ENCODE results near the gene NFKBIA. TPM values are rescaled to one million over a fixed set of nuclear protein-coding genes. Genes with fewer than 3 reads are reported as not detected.

The NFKBIA gene
- total and polyA plus RNA-seq, 4 donors: 46.9 to 204 (median 86.3) TPM

DNA sequence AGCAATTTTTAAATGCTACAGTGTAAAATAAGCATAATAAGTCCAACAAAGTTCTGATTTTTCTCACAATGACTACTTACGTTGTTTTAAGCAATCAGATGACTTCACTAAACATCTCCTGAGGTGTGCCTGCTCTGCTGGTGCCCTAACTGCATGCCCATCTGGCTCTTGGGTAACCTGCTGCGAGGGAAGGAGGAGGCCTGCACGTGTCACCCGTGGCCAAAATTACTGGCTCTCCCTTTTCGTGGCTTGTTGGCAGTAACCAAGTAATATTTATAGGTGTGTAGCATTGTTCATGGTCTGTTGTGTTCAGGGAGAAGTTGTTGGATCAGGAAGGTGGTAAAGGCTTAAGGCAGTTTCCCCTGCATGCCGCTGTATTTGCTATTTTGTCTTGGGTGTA, 6.3 kb upstream of the NFKBIA start:
- Histone ChIP-seq H3K27me3 (ENCODE audit: control insufficient read depth in 4 of 4, insufficient read depth in 4 of 4, low read length in 3 of 4) (no peaks in the 10 kb centered on the region), H3K36me3 (ENCODE audit: control insufficient read depth in 4 of 4, insufficient read depth in 3 of 4, low read depth in 1 of 4, low read length in 3 of 4) (no peaks in the 10 kb centered on the region), H3K9ac (ENCODE audit: low read depth in 1 of 2, low read length in 2 of 2) (no peak overlapping the region), H3K27ac (ENCODE audit: low read depth in 1 of 2, low read length in 2 of 2) (no peak overlapping the region), H3K9me3 (ENCODE audit: control insufficient read depth in 4 of 4, low read length in 3 of 4) (no peaks in the 10 kb centered on the region), H3K4me3 (ENCODE audit: low read depth in 1 of 3, low read length in 3 of 3) (no peak overlapping the region), H3K4me1 (ENCODE audit: control insufficient read depth in 4 of 4, insufficient read depth in 4 of 4, low read length in 3 of 4) (peaks cover 0 to 11% (median 9%) of the 10 kb centered on the region in 4 donors)
- DNase-seq (ENCODE audit: low spot score): no peak
- 95% methylated on average over 6 of the region's 6 CpGs for WGBS
- TF ChIP-seq YY1 (IDR thresholded peaks at IDR 0.05) (no peak), FOXA2 (IDR thresholded peaks at IDR 0.05) (no peak), TAF1 (conservative IDR thresholded peaks at IDR 0.05) (no peak), RXRA (IDR thresholded peaks at IDR 0.05) (no peak), SP1 (IDR thresholded peaks at IDR 0.05) (no peak), JUND (IDR thresholded peaks at IDR 0.05) (no peak), EGR1 (IDR thresholded peaks at IDR 0.05; ENCODE audit: low read depth in 2 of 2) (no peak), HNF4G (IDR thresholded peaks at IDR 0.05) (no peak), NR2F2 (IDR thresholded peaks at IDR 0.05) (no peak), CTCF (IDR thresholded peaks at IDR 0.05; ENCODE audit: low read depth, low read length, missing input control) (no peak)
- TF ChIP-seq, protein P1, sequence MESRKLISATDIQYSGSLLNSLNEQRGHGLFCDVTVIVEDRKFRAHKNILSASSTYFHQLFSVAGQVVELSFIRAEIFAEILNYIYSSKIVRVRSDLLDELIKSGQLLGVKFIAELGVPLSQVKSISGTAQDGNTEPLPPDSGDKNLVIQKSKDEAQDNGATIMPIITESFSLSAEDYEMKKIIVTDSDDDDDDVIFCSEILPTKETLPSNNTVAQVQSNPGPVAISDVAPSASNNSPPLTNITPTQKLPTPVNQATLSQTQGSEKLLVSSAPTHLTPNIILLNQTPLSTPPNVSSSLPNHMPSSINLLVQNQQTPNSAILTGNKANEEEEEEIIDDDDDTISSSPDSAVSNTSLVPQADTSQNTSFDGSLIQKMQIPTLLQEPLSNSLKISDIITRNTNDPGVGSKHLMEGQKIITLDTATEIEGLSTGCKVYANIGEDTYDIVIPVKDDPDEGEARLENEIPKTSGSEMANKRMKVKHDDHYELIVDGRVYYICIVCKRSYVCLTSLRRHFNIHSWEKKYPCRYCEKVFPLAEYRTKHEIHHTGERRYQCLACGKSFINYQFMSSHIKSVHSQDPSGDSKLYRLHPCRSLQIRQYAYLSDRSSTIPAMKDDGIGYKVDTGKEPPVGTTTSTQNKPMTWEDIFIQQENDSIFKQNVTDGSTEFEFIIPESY (IDR thresholded peaks at IDR 0.05): no peak
- TF ChIP-seq, protein P2, sequence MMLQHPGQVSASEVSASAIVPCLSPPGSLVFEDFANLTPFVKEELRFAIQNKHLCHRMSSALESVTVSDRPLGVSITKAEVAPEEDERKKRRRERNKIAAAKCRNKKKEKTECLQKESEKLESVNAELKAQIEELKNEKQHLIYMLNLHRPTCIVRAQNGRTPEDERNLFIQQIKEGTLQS (IDR thresholded peaks at IDR 0.05): no peak
- TF ChIP-seq, protein P3, sequence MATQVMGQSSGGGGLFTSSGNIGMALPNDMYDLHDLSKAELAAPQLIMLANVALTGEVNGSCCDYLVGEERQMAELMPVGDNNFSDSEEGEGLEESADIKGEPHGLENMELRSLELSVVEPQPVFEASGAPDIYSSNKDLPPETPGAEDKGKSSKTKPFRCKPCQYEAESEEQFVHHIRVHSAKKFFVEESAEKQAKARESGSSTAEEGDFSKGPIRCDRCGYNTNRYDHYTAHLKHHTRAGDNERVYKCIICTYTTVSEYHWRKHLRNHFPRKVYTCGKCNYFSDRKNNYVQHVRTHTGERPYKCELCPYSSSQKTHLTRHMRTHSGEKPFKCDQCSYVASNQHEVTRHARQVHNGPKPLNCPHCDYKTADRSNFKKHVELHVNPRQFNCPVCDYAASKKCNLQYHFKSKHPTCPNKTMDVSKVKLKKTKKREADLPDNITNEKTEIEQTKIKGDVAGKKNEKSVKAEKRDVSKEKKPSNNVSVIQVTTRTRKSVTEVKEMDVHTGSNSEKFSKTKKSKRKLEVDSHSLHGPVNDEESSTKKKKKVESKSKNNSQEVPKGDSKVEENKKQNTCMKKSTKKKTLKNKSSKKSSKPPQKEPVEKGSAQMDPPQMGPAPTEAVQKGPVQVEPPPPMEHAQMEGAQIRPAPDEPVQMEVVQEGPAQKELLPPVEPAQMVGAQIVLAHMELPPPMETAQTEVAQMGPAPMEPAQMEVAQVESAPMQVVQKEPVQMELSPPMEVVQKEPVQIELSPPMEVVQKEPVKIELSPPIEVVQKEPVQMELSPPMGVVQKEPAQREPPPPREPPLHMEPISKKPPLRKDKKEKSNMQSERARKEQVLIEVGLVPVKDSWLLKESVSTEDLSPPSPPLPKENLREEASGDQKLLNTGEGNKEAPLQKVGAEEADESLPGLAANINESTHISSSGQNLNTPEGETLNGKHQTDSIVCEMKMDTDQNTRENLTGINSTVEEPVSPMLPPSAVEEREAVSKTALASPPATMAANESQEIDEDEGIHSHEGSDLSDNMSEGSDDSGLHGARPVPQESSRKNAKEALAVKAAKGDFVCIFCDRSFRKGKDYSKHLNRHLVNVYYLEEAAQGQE (IDR thresholded peaks at IDR 0.05): no peak

DNA sequence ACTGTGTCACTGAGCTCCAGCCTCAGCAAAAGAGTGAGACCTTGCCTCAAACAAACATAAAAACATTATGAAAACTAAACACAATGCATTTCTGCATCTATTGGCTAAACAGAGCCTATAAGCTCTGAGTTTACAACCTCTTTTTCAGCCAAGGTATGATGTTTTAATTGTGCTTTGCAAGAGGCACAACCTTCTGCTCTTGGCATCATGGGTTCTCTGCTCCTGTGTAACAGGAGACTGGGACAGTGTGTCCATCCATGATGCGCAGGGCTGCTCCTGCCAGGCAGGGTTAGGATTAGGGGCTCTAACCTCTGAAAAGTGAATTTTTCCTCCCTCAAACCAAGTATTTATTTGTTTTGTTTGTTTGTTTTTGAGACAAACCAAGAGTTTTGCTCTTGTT, 5.0 kb upstream of the NFKBIA start:
- TF ChIP-seq GABPA (IDR thresholded peaks at IDR 0.05 in 1 of 2, conservative IDR thresholded peaks at IDR 0.05 in 1 of 2): no peak
- TF ChIP-seq CTCF (IDR thresholded peaks at IDR 0.05; ENCODE audit: low read depth, low read length, missing input control): no peak
- TF ChIP-seq, protein P3 (IDR thresholded peaks at IDR 0.05): no peak
- TF ChIP-seq, protein P1 (IDR thresholded peaks at IDR 0.05): no peak
- no peak for TF ChIP-seq HNF4G (IDR thresholded peaks at IDR 0.05)
- TF ChIP-seq, protein P2 (IDR thresholded peaks at IDR 0.05): no peak
- no peak for TF ChIP-seq EGR1 (IDR thresholded peaks at IDR 0.05; ENCODE audit: low read depth in 2 of 2)
- no peak for TF ChIP-seq FOXA1 (IDR thresholded peaks at IDR 0.05)
- TF ChIP-seq JUND (IDR thresholded peaks at IDR 0.05): no peak
- no peak for TF ChIP-seq TAF1 (conservative IDR thresholded peaks at IDR 0.05)
- no peak overlapping the region for H3K27ac ChIP-seq (ENCODE audit: low read depth in 1 of 2, low read length in 2 of 2)
- 96% methylated on average over 1 of the region's 1 CpG for WGBS

More for the DNA sequence above, 5.0 kb upstream of the NFKBIA start:
- Histone ChIP-seq H3K36me3 (ENCODE audit: control insufficient read depth in 4 of 4, insufficient read depth in 3 of 4, low read depth in 1 of 4, low read length in 3 of 4) (no peaks in the 10 kb centered on the region), H3K4me1 (ENCODE audit: control insufficient read depth in 4 of 4, insufficient read depth in 4 of 4, low read length in 3 of 4) (peaks cover 0 to 16% (median 15%) of the 10 kb centered on the region in 4 donors), H3K27me3 (ENCODE audit: control insufficient read depth in 4 of 4, insufficient read depth in 4 of 4, low read length in 3 of 4) (no peaks in the 10 kb centered on the region), H3K4me3 (ENCODE audit: low read depth in 1 of 3, low read length in 3 of 3) (no peak overlapping the region), H3K9me3 (ENCODE audit: control insufficient read depth in 4 of 4, low read length in 3 of 4) (no peaks in the 10 kb centered on the region), H3K9ac (ENCODE audit: low read depth in 1 of 2, low read length in 2 of 2) (no peak overlapping the region)
- no peak for DNase-seq (ENCODE audit: low spot score)

All from liver (tissue), 9 donors.